Measurements from ENCODE around the gene VPS35L. TPM values are rescaled to one million over a fixed set of nuclear protein-coding genes. Genes with fewer than 3 reads are reported as not detected.
"Not testable (repeated sequence)": the region's sequence is repeated elsewhere in the genome, so short reads cannot be mapped to it uniquely, and the experiment has no call there.

VPS35L gene
- total and polyA plus RNA-seq, 12 donors, result 15.0 to 35.1 (median 30.4) TPM

DNA sequence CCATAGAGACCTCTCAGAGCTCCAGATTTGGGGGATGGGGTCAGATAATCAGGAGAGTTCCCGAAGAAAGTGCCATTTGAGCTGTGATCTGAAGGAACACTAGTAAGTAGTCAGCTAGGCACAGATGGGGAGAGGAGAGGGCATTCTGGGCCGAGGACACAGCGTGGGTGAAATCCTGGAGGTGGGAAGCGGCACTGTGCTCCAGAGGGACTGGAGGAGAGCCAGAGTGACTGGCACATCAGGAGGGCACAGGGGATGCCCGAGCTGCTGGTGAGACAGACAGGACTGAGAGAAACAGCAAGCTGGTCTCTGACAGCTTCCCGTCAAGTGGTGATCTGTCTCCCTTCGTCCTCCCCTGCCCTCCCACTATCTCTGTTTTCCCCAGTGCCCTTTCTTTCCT, 121.9 kb downstream of the VPS35L start:
- Histone ChIP-seq H3K36me3 (peaks cover 0 to 72% (median 5%) of the 10 kb centered on the region in 9 donors), H3K9me3 (no peaks in the 10 kb centered on the region), H3K4me3 (no peak overlapping the region), H3K4me1 (peaks cover 0 to 20% (median 0%) of the 10 kb centered on the region in 9 donors), H3K27ac (peak overlapping the region in 1 of 10 donors; percentile 35), H3K27me3 (no peaks in the 10 kb centered on the region)
- ATAC-seq, result peak; percentile 17 to 92 (median 72)
- peak in 1 of 2 donors; percentile 26 for DNase-seq
- intact Hi-C loops (cut with DNase I), result no loop called here
- 66 to 69% methylated on average over 7 of the region's 7 CpGs for WGBS, 2 donors
- TF ChIP-seq, protein P1, sequence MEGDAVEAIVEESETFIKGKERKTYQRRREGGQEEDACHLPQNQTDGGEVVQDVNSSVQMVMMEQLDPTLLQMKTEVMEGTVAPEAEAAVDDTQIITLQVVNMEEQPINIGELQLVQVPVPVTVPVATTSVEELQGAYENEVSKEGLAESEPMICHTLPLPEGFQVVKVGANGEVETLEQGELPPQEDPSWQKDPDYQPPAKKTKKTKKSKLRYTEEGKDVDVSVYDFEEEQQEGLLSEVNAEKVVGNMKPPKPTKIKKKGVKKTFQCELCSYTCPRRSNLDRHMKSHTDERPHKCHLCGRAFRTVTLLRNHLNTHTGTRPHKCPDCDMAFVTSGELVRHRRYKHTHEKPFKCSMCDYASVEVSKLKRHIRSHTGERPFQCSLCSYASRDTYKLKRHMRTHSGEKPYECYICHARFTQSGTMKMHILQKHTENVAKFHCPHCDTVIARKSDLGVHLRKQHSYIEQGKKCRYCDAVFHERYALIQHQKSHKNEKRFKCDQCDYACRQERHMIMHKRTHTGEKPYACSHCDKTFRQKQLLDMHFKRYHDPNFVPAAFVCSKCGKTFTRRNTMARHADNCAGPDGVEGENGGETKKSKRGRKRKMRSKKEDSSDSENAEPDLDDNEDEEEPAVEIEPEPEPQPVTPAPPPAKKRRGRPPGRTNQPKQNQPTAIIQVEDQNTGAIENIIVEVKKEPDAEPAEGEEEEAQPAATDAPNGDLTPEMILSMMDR (IDR thresholded peaks at IDR 0.05), result no peak

DNA sequence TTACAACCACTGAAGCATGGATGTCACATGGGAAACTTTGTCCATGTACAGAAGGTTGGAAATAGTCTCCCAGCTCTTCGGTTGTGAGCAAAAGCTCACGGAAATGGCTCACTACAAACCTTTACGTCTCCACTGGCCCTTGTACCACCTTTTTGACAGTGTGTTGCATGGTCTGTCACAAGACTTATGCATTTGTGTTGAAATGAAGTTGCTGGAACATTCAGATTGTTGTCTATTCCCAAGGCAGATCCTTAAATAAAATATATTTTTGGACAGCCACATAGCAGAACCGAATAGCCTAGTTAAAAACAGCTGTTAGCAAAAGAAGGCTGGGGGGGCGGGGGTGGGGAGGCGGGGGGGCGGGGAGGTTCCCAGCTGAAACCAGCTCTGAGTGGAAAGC, 123.3 kb downstream of the VPS35L start:
- TF ChIP-seq, protein P1 (IDR thresholded peaks at IDR 0.05), result no peak
- H3K9me3 ChIP-seq, result peaks cover 0 to 5% (median 0%) of the 10 kb centered on the region in 11 donors
- peaks cover 0 to 20% (median 0%) of the 10 kb centered on the region in 9 donors for H3K4me1 ChIP-seq
- H3K36me3 ChIP-seq, result peaks cover 0 to 72% (median 19%) of the 10 kb centered on the region in 9 donors
- WGBS, 2 donors, result 76 to 84% methylated on average over 7 of the region's 7 CpGs
- H3K4me3 ChIP-seq, result no peak overlapping the region
- H3K27me3 ChIP-seq, result no peaks in the 10 kb centered on the region
- ATAC-seq (peak in 2 of 8 donors; percentile 26 to 46), DNase-seq (no peak)
- intact Hi-C loops (cut with DNase I), result no loop called here
- H3K27ac ChIP-seq, result peak overlapping the region in 1 of 10 donors; percentile 13

DNA sequence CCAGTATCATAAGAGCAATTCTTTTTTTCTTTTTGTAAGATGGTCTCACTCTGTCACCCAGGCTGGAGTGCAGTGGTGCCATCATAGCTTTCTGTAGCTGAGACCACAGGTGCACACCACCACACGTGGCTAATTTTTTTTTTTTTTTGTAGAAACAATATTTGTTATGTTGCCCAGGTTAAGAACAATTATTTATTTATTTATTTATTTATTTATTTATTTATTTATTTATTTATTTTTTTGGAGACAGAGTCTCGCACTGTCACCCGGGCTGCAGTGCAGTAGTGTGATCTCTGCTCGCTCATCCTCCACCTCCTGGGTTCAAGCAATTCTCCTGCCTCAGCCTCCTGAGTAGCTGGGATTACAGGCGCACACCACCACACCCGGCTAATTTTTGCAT, 123.8 kb downstream of the VPS35L start:
- intact Hi-C loops (cut with DNase I); H3K9me3 ChIP-seq; H3K4me3 ChIP-seq; H3K27me3 ChIP-seq; DNase-seq; ATAC-seq; H3K27ac ChIP-seq: not testable (repeated sequence)
- H3K36me3 ChIP-seq, result peaks cover 0 to 75% (median 24%) of the 10 kb centered on the region in 9 donors
- WGBS, 2 donors, result 95 to 98% methylated on average over 6 of the region's 6 CpGs
- H3K4me1 ChIP-seq, result peaks cover 0 to 20% (median 0%) of the 10 kb centered on the region in 9 donors

DNA sequence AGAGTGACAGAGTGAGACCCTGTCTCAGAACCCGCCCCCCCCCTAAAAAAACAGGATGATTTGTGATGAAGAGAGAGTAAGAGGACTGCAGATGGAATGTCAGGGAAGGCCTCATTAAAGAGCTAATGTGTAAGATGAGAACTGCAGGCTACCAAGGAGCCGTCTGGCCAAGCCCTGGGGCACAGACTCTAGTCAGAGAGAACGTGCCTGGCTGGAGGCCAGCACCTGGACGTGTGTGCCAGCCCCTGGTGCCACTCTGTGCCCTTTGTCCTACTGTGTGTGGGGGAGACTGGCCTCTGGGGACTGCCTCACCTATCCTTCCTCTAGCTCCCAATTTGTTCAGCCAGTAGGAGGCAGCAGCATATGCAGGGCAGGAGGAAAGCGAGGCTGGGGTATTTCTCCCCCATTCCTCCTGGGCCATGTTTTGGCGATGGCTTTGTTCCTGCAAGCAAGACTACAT, 125.4 kb downstream of the VPS35L start:
- peak in 1 of 8 donors; percentile 50 for ATAC-seq
- Histone ChIP-seq H3K36me3 (peaks cover 0 to 79% (median 28%) of the 10 kb centered on the region in 9 donors), H3K27ac (no peak overlapping the region), H3K4me1 (peaks cover 0 to 20% (median 0%) of the 10 kb centered on the region in 9 donors), H3K27me3 (no peaks in the 10 kb centered on the region), H3K4me3 (no peak overlapping the region), H3K9me3 (peaks cover 0 to 14% (median 0%) of the 10 kb centered on the region in 11 donors)
- TF ChIP-seq, protein P1 (IDR thresholded peaks at IDR 0.05), result peak in 4 of 9 donors; percentile 13 to 39 (median 18)
- DNase-seq, result no peak
- 74 to 79% methylated on average over 6 of the region's 6 CpGs for WGBS, 2 donors
- intact Hi-C loops (cut with DNase I), result loop anchor here in 1 of 10 donors (10.0 kb wide), 1 partner anchor 76 kb away; no protein-coding TSS in a partner anchor

DNA sequence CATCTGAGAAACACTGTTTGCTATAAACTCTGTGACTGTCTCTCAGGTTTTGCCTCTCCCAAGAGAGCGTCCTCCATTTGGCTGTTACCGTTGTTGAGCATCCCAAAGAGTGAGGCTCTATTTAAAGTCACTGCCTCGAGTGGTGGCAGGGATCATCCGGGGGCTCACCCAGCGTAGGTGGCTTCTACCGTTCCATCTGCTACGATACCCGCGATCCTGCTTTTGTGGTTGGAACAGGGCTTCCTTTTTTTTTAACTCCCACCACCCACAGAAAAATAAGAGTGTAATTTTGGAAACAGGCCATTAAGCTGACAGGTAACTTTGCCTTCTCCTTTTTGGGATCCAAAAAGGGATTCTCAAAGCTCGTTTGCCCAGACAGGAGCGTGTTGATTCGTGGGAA, 126.1 kb downstream of the VPS35L start:
- Histone ChIP-seq H3K9me3 (peaks cover 0 to 14% (median 0%) of the 10 kb centered on the region in 11 donors), H3K4me1 (peaks cover 0 to 20% (median 0%) of the 10 kb centered on the region in 9 donors), H3K27me3 (no peaks in the 10 kb centered on the region), H3K27ac (no peak overlapping the region), H3K36me3 (peaks cover 0 to 79% (median 28%) of the 10 kb centered on the region in 9 donors), H3K4me3 (no peak overlapping the region)
- TF ChIP-seq, protein P1 (IDR thresholded peaks at IDR 0.05), result no peak
- intact Hi-C loops (cut with DNase I), result loop anchor here in 1 of 10 donors (10.0 kb wide), 1 partner anchor 77 kb away; no protein-coding TSS in a partner anchor
- 88 to 92% methylated on average over 12 of the region's 12 CpGs for WGBS, 2 donors
- ATAC-seq (no peak), DNase-seq (no peak)

All from heart right ventricle (tissue), 16 donors.